Left ventricle myocardium superior (tissue), 1 donor: ENCODE data around the gene ZNF599. TPM values are rescaled to one million over a fixed set of nuclear protein-coding genes. Genes with fewer than 3 reads are reported as not detected.

Experiments
- total RNA-seq: library from RNA; stranded (reverse); fragmentation: NEBNext Ultra II Directional; extraction: Animal tissue kit (Norgen Biotek cat#: 25700); gene quantifications from one replicate; pipeline ENCODE4 v1.2.1, GENCODE V29; 2021
- donor health status: DM: no; HTN: yes; CAD: no; lungs with severe emphysema.

The ZNF599 gene
- total RNA-seq, 1 donor from 2014 or later = 3.4 TPM

Other genes starting within 250 kb of the ZNF599 start
- gene SCGB2B2, start 96.1 kb downstream of the ZNF599 start, total RNA-seq = 0.89 TPM
- 40.2 TPM for gene ZNF302, start 95.5 kb downstream of the ZNF599 start, total RNA-seq
- 21.6 TPM for gene ZNF181, start 39.0 kb downstream of the ZNF599 start, total RNA-seq
- 3.7 TPM for gene ZNF30, start 153.7 kb upstream of the ZNF599 start, total RNA-seq
- gene ZNF792, start 191.0 kb upstream of the ZNF599 start, total RNA-seq = 3.4 TPM
- gene GRAMD1A, start 227.1 kb upstream of the ZNF599 start, total RNA-seq = 30.6 TPM